Skin of body (tissue), 1 donor: ENCODE results near the gene RALA. TPM values are rescaled to one million over a fixed set of nuclear protein-coding genes. Genes with fewer than 3 reads are reported as not detected.

Experiments
- total RNA-seq: library from RNA; depleted of rRNA; stranded (reverse); fragments of >200 nt; gene quantifications from one replicate; pipeline ENCODE4 v1.2.3, GENCODE V29; 2014

Gene RALA
- total RNA-seq, 1 donor from 2014 or later = 26.9 TPM

Other genes starting within 250 kb of the RALA start
- 27.2 TPM for gene YAE1, start 57.2 kb upstream of the RALA start, total RNA-seq